Lower lobe of right lung (tissue), 2 donors: Measurements from ENCODE around the gene PPP1R13L. TPM values are rescaled to one million over a fixed set of nuclear protein-coding genes. Genes with fewer than 3 reads are reported as not detected.
"Not testable (repeated sequence)": the region's sequence is repeated elsewhere in the genome, so short reads cannot be mapped to it uniquely, and the experiment has no call there.

Experiments used
- ATAC-seq, 2 donors: fragments of 200-7000 bp; cut with Tn5 transposase; one replicate each; pipeline ENCODE4 v1.9.1; 2020 to 2022; ENCODE audit warnings: mild to moderate bottlenecking in 2 of 2, moderate library complexity in 2 of 2
- DNase-seq: peaks from one replicate; pipeline ENCODE4 v3.0.0-alpha.2; 2020
- H3K27ac ChIP-seq: fragments of 200-600 bp; one replicate; pipeline ENCODE4 v1.8.0; 2022
- H3K27me3 ChIP-seq: fragments of 200-600 bp; one replicate; pipeline ENCODE4 v1.8.0; 2022; ENCODE audit warnings: low read depth
- H3K36me3 ChIP-seq: fragments of 200-600 bp; one replicate; pipeline ENCODE4 v1.8.0; 2022; ENCODE audit warnings: mild to moderate bottlenecking
- H3K4me1 ChIP-seq: fragments of 200-600 bp; one replicate; pipeline ENCODE4 v1.8.0; 2022
- H3K4me3 ChIP-seq: fragments of 200-600 bp; one replicate; pipeline ENCODE4 v1.8.0; 2022; ENCODE audit warnings: mild to moderate bottlenecking
- H3K9me3 ChIP-seq: fragments of 200-600 bp; one replicate; pipeline ENCODE4 v1.8.0; 2022
- intact Hi-C: fragments of 100-400 bp; cut with DNase I; formaldehyde crosslinking; loops from one replicate; pipeline ENCODE4 v1.11.0; 2022
- total RNA-seq: library from RNA; stranded (reverse); fragmentation: NEBNext Ultra II Directional; extraction: Animal tissue kit (Norgen Biotek cat#: 25700); gene quantifications from one replicate; pipeline ENCODE4 v1.2.1, GENCODE V29; 2021
- TF ChIP-seq, protein P1 (sequence below): fragments of 200-600 bp; IDR thresholded peaks from one replicate; pipeline ENCODE4 v1.8.0; 2022; ENCODE audit warnings: antibody characterized with exemption, mild to moderate bottlenecking
- donor health status: DM: no; HTN: yes; CAD: no; lungs with severe emphysema.

PPP1R13L gene
- total RNA-seq, 1 donor from 2014 or later, result 43.8 TPM

GRCh38 chr19:45413497-45413896 is 8.6 kb upstream of the PPP1R13L start:
- Histone ChIP-seq H3K36me3 (peaks cover 67% of the 10 kb centered on the region), H3K4me3 (no peak overlapping the region)

DNA sequence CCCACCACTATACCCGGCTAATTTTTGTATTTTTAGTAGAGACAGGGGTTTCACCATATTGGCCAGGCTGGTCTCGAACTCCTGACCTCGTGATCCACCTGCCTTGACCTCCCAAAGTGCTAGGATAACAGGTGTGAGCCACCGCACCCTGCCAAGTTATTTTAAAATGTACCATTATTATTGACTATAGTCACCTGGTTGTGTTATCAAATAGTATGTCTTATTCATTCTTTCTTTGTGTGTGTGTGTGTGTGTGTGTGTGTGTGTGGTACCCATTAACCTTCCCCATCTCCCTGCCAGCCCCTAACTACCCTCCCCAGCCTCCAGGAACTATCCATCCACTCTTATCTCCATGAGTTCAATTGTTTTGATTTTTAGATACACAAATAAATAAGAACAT is 5.5 kb upstream of the PPP1R13L start:
- H3K27me3 ChIP-seq, H3K4me3 ChIP-seq, DNase-seq, intact Hi-C loops, ATAC-seq, H3K27ac ChIP-seq, H3K9me3 ChIP-seq: not testable (repeated sequence)
- H3K4me1 ChIP-seq, result peaks cover 13% of the 10 kb centered on the region
- peaks cover 36% of the 10 kb centered on the region for H3K36me3 ChIP-seq

More at GRCh38 chr19:45413497-45413896, 8.6 kb upstream of the PPP1R13L start:
- no peaks in the 10 kb centered on the region for H3K27me3 ChIP-seq
- H3K4me1 ChIP-seq, result peaks cover 2% of the 10 kb centered on the region
- H3K27ac ChIP-seq, result no peak overlapping the region
- DNase-seq (no peak), ATAC-seq (no peak)
- H3K9me3 ChIP-seq, result no peaks in the 10 kb centered on the region
- TF ChIP-seq, protein P1, sequence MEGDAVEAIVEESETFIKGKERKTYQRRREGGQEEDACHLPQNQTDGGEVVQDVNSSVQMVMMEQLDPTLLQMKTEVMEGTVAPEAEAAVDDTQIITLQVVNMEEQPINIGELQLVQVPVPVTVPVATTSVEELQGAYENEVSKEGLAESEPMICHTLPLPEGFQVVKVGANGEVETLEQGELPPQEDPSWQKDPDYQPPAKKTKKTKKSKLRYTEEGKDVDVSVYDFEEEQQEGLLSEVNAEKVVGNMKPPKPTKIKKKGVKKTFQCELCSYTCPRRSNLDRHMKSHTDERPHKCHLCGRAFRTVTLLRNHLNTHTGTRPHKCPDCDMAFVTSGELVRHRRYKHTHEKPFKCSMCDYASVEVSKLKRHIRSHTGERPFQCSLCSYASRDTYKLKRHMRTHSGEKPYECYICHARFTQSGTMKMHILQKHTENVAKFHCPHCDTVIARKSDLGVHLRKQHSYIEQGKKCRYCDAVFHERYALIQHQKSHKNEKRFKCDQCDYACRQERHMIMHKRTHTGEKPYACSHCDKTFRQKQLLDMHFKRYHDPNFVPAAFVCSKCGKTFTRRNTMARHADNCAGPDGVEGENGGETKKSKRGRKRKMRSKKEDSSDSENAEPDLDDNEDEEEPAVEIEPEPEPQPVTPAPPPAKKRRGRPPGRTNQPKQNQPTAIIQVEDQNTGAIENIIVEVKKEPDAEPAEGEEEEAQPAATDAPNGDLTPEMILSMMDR, result no peak
- intact Hi-C loops, result no loop called here

DNA sequence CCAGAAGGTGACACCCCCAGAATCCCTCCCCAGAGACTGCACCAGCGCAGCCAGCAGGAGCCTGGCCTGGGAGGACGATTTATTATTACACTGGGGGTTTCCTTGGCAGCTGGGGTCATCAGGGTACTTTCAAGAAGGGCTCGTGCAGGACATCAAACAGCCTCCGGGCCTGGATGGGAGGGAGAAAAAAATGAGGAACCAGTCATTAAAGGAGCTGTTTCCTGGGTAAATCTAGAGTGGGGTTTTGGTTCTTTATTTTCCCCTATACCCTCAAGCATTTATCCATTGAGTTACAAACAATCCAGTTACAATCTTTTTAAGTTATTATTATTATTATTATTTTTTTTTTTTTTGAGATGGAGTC is 4.7 kb upstream of the PPP1R13L start:
- peaks cover 21% of the 10 kb centered on the region for H3K4me1 ChIP-seq
- DNase-seq (no peak), ATAC-seq (no peak)
- no peak overlapping the region for H3K27ac ChIP-seq
- peaks cover 30% of the 10 kb centered on the region for H3K36me3 ChIP-seq
- H3K9me3 ChIP-seq, result no peaks in the 10 kb centered on the region
- H3K27me3 ChIP-seq, result no peaks in the 10 kb centered on the region
- no peak overlapping the region for H3K4me3 ChIP-seq
- TF ChIP-seq, protein P1, result no peak
- intact Hi-C loops, result no loop called here

DNA sequence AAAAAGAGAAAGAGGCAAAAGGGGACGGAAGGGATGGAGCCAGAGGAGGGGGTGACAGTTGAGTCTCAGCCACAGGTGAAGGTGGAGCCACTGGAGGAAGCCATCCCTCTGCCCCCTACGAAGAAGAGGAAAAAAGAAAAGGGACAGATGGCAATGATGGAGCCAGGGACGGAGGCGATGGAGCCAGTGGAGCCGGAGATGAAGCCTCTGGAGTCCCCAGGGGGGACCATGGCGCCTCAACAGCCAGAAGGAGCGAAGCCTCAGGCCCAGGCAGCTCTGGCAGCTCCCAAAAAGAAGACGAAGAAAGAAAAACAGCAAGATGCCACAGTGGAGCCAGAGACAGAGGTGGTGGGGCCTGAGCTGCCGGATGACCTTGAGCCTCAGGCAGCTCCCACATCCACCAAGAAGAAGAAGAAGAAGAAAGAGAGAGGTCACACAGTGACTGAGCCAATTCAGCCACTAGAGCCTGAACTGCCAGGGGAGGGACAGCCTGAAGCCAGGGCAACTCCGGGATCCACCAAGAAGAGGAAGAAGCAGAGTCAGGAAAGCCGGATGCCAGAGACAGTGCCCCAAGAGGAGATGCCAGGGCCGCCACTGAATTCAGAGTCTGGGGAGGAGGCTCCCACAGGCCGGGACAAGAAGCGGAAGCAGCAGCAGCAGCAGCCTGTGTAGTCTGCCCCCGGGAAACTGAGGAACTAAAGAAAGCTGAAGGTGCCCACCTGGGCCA is 4.1 kb upstream of the PPP1R13L start:
- H3K4me1 ChIP-seq, result peaks cover 27% of the 10 kb centered on the region
- peaks cover 25% of the 10 kb centered on the region for H3K36me3 ChIP-seq
- TF ChIP-seq, protein P1, result no peak
- DNase-seq (no peak), ATAC-seq (no peak)
- no peak overlapping the region for H3K27ac ChIP-seq
- no peaks in the 10 kb centered on the region for H3K9me3 ChIP-seq
- H3K27me3 ChIP-seq, result peaks cover 3% of the 10 kb centered on the region
- no peak overlapping the region for H3K4me3 ChIP-seq
- intact Hi-C loops, result no loop called here

DNA sequence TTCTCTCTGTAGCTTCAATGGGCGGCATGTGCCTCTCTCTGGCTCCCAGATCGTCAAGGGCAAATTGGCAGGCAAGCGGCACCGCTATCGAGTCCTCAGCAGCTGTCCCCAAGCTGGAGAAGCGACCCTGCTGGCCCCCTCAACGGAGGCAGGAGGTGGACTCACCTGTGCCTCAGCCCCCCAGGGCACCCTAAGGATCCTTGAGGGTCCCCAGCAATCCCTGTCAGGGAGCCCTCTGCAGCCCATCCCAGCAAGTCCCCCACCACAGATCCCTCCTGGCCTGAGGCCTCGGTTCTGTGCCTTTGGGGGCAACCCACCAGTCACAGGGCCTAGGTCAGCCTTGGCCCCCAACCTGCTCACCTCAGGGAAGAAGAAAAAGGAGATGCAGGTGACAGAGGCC is 3.3 kb upstream of the PPP1R13L start:
- intact Hi-C loops, result no loop called here
- H3K4me3 ChIP-seq, result no peak overlapping the region
- peaks cover 16% of the 10 kb centered on the region for H3K36me3 ChIP-seq
- peaks cover 35% of the 10 kb centered on the region for H3K4me1 ChIP-seq
- ATAC-seq, result no peak
- TF ChIP-seq, protein P1, result no peak
- peak; percentile 48 for DNase-seq
- H3K27me3 ChIP-seq, result peaks cover 4% of the 10 kb centered on the region
- no peak overlapping the region for H3K27ac ChIP-seq
- no peaks in the 10 kb centered on the region for H3K9me3 ChIP-seq

DNA sequence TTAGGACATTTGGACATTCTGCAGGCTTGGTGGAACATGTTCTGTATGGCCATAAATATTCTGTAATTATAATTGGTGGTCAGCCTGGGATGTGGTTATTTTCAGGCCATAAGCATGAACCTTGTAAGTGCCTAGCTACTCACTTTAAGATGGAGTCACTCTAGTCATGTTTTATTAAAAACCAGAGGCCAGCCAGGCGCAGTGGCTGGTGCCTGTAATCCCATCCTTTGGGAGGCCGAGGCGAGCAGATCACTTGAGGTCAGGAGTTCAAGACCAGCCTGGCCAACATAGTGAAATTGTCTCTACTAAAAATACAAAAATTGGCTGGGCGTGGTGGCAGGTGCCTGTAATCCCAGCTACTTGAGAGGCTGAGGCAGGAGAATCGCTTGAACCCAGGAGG is 2.7 kb upstream of the PPP1R13L start:
- H3K27me3 ChIP-seq, intact Hi-C loops, DNase-seq, H3K27ac ChIP-seq, H3K9me3 ChIP-seq, ATAC-seq: not testable (repeated sequence)
- Histone ChIP-seq H3K4me3 (peak overlapping the region; percentile 76), H3K4me1 (peaks cover 41% of the 10 kb centered on the region), H3K36me3 (peaks cover 11% of the 10 kb centered on the region)
